GM18868 (cell line): ENCODE results near the gene ERVK3-1.

Source experiments
- ATAC-seq: cut with Tn5 transposase; IDR thresholded peaks from one replicate; pipeline ENCODE4 v1.9.1; 2021; ENCODE audit warnings: mild to moderate bottlenecking, moderate library complexity; ENCODE audit not compliant: unreplicated experiment

The ERVK3-1 gene

DNA sequence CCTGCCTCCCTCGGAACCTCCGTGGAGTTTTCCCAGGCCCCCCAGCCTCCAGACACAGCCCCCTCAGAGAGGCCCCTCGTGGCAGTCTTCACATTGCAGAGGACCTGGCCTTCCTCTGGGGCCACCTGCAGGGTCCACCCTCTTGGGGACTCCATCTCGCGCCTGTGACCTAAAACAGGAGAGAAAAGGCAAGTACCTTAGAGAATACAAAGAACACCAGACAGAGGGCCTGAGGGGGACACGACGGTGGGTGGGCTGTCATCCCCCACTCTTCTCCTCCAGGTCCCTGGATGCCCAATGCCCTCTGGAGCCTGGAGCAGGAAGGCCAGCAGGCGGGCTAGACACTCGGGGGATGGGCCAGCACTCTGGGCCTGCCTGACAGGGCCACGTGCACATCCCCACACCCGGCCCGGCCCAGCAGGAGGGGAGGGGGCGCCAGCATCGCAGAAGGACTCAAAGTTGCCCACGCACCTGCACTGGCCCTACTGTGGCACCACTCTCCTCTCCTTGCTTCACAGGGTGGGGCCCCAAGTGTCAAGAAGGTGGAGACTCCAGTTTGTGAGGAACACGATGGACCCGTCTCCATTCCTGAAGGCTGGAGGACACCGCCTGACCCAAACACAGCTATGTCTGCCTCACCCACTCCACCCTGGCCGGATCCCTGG lies 52.4 kb downstream of the ERVK3-1 start:
- ATAC-seq: no peak

DNA sequence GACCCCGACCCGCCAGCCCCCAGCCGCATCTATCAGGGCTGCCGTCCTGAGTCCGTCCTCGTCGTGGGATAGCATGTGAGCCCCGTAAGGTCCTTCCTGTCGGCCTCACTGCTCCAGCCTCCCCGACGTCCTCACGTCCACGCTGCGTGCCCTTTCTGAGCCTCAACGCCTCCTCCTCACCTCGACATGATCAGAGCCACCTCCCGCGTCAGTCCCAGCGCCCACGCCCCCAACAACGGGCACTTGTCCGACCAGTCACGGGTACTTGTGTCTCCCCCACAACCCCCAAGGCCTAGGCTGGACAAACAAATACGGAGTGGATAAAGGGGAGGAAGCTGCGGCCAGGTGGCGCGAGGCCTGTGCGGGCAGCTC lies 56.7 kb downstream of the ERVK3-1 start:
- ATAC-seq: peak; percentile 8

DNA sequence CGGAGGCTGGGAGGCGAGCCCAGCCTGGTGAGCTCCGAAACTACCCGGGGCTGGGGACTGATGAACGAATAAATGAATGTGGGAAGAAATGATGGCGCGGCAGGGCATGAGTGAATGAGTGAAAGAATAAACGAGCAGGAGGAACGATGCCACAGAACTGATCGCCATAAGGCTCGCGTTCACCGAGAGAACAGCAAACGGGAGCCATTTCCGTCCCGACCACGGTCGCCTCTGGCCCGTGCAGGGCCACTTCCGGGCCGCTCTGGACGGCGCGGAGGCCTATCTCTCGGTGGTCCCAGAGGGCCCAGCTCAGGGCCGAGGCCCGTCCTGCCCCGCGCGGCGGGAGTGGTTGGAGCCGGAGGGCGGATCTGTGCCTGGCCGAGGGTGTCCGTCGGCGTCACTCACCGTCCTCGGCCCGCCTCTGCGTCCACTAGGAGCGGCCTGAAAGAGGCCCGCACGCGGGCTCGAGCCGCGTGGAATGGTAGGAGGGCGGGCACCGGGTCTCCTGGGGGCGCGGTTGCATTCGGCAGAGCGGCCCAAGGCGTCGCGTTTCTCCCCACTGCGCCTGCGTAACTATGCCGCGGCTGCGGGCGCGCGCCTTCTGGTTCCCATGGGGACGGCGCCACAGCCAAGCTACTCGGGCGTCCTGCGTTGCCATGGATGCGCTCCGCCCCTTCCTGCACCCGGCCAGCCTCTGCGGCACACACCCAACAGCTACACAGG lies 57.3 kb downstream of the ERVK3-1 start, which contains the start of gene ZNF497:
Gene ZNF497, minus strand, starts transcription at position 480 of the 723 bp plus-strand sequence. CDS start 5,116 bp downstream, outside the sequence.
- ATAC-seq: peak; percentile 88

DNA sequence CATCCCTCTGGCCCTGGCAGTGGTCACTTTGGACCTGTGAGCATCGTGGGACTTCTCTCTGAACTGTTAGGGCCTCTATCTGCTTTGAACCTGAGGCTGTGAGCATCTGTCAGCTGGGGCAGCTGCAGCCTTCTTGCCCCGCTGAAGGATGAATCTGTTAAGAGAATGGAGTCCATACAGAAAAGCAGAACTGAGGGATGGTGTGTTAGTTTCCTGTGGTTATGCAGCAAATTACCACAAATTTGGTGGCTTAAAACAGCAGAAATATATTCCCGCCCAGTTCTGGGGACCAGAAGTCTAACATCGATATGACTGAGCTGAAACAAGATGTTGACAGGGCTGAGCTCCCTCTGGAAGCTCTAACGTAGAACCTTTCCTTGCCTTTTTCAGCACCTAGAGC lies 59.0 kb downstream of the ERVK3-1 start:
- ATAC-seq: no peak
